Bronchial epithelial cell (primary cell): ENCODE measurements around the gene TRMT1L. TPM values are rescaled to one million over a fixed set of nuclear protein-coding genes. Genes with fewer than 3 reads are reported as not detected.

ENCODE experiments used
- DNase-seq: peaks from one replicate; pipeline ENCODE4 v3.0.0-alpha.2; 2010; ENCODE audit warnings: low read depth
- FAIRE-seq: peaks from 2 replicates; lab custom pipeline; 2011; peaks lifted over from hg19 to GRCh38; lab: Jason Lieb, UNC
- H3K27me3 ChIP-seq: 2 replicates; pipeline ENCODE4 v1.5.1; 2011; ENCODE audit warnings: low read length; ENCODE audit not compliant: control insufficient read depth, insufficient read depth
- H3K36me3 ChIP-seq: 2 replicates; pipeline ENCODE4 v1.5.1; 2011; ENCODE audit warnings: low read length; ENCODE audit not compliant: control insufficient read depth, insufficient read depth
- H3K4me3 ChIP-seq: 2 replicates; pipeline ENCODE4 v1.5.1; 2011; ENCODE audit warnings: mild to moderate bottlenecking, low read depth, low read length, control low read depth
- total RNA-seq: library from RNA; depleted of rRNA; stranded (reverse); fragments of >200 nt; gene quantifications from 2 replicates; pipeline ENCODE4 v1.2.1, GENCODE V29; 2014
- TF ChIP-seq, protein P1 (sequence below): IDR thresholded peaks from 2 replicates; pipeline ENCODE4 v1.5.1; 2011; ENCODE audit warnings: mild to moderate bottlenecking, moderate library complexity, low read length, control low read depth, inconsistent platforms; ENCODE audit not compliant: insufficient read depth, severe bottlenecking

Gene TRMT1L
- total RNA-seq, 1 donor from 2014 or later: 21.9 TPM

DNA sequence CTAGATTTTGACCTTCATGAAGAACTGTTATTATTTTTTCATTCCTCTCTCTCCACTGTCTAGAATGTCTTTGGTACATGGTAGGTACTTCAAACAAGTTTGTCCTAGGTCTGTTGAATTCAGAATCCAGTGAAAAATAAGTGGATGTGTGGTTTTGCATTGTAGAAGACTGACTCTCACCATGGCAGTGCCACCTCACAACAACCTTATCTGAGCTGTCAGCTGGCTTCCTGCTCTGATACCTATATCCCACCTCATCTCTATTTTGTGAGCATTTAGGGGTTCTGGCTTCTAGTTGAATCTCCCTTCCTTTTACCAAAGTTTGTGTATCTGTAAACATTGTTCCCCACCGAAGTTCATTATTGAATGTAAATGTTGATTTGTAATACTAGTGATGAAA is 9.4 kb upstream of the TRMT1L start:
- no peak overlapping the region for H3K4me3 ChIP-seq
- H3K36me3 ChIP-seq: no peaks in the 10 kb centered on the region
- no peak for DNase-seq
- TF ChIP-seq, protein P1, sequence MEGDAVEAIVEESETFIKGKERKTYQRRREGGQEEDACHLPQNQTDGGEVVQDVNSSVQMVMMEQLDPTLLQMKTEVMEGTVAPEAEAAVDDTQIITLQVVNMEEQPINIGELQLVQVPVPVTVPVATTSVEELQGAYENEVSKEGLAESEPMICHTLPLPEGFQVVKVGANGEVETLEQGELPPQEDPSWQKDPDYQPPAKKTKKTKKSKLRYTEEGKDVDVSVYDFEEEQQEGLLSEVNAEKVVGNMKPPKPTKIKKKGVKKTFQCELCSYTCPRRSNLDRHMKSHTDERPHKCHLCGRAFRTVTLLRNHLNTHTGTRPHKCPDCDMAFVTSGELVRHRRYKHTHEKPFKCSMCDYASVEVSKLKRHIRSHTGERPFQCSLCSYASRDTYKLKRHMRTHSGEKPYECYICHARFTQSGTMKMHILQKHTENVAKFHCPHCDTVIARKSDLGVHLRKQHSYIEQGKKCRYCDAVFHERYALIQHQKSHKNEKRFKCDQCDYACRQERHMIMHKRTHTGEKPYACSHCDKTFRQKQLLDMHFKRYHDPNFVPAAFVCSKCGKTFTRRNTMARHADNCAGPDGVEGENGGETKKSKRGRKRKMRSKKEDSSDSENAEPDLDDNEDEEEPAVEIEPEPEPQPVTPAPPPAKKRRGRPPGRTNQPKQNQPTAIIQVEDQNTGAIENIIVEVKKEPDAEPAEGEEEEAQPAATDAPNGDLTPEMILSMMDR: no peak
- FAIRE-seq: no peak
- H3K27me3 ChIP-seq: no peaks in the 10 kb centered on the region

DNA sequence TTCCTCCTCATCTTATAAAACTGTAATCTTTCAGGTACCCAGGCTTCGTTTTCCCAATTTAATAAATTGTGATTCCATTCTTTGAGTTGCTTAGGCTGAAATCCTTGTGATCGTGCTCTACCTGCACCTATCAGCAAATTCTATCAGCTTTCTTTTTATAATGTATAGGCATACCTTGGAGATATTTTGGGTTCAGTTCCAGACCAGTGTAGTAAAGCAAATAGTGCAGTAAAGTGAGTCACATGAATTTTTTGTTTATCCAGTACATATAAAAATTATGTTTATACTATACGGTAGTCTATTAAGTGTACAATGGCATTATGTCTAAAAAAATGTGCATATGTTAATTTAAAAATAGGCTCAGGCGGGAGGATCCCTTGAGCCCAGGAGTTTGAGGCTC is 5.7 kb upstream of the TRMT1L start:
- DNase-seq (no peak), FAIRE-seq (no peak)
- no peak overlapping the region for H3K4me3 ChIP-seq
- H3K27me3 ChIP-seq: no peaks in the 10 kb centered on the region
- no peaks in the 10 kb centered on the region for H3K36me3 ChIP-seq
- TF ChIP-seq, protein P1: no peak

DNA sequence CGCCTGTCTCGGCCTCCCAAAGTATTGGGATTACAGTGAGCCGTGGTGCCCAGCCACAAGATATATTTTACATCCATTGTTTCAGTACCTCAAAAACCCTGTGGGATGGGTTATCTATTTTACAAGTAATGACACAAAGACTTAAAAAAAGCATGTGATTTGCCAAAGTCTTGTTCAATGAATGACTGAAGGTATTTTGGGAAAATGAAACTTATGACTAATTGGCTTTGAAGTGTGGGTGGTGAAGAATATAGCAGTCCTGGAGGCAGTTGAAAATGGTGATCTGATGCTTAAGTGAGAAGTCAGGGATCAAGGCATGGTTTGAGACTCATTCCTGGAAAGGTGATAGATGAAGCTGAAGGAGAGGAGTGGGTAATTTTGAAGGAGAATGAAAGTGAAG is 3.2 kb upstream of the TRMT1L start:
- peak; percentile 47 for DNase-seq
- no peak overlapping the region for H3K4me3 ChIP-seq
- H3K36me3 ChIP-seq: no peaks in the 10 kb centered on the region
- FAIRE-seq: no peak
- H3K27me3 ChIP-seq: no peaks in the 10 kb centered on the region
- TF ChIP-seq, protein P1: no peak

DNA sequence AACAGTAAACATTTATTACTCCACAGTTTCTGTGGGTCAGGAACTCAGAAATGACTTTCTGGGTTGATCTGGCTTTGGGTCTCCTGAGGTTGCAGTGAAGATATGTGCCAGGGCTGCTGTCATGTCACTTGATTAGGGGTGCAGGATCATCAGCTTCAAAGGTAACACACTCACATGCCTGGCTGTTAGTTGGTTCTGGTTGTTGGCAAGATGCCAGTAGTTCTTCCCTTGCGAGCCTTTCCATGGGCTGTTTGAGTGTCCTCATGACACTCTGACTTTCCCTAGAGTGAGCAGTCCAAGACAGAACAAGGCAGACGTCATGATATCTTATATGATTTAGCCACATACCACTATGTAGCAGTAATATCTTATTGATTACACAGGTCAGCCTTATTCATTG is 2.0 kb upstream of the TRMT1L start:
- H3K4me3 ChIP-seq: no peak overlapping the region
- TF ChIP-seq, protein P1: no peak

DNA sequence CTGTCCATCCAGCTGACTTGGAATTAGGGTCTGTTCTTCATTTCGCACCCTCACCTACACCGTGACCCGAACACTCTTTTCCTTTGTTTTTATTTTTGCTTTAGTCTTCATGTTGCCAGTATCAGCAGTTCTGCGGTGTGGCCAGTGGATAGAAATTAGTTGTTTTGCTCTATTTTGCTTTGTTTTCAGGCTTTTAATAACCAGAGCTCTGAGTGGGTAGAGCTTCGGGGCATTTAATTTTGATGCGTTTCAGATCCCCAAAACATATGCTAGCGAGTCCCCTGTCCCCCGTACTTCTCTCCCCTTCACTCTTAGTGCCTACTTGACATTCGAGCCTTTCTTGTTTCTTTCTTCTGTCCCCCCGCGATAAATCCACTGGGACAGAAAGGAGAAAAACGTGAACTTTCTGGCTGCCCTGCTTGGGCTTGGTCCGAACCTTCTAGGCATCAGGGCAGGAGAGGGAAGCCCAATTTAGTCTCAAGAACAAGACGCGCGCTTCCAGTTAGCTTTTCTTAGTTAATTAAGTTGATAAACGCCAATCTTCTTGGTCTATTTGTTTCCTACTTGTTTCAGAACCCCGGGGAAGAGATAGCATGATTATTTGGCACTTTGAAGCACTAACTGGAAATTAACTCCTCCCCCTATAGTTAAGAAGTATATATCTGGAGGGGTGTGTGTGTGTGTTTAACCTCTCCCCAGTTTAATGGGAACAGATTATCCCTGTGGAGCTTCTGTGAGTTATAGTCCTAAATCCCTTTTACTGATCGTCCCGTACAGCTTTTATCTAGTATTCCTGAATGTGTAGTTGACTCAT is 1.1 kb upstream of the TRMT1L start:
- DNase-seq: peak; percentile 30
- Histone ChIP-seq H3K4me3 (peak overlapping the region; percentile 58), H3K27me3 (no peaks in the 10 kb centered on the region), H3K36me3 (no peaks in the 10 kb centered on the region)
- FAIRE-seq: no peak
- TF ChIP-seq, protein P1: no peak

More for the DNA sequence above, 2.0 kb upstream of the TRMT1L start:
- DNase-seq (no peak), FAIRE-seq (no peak)
- Histone ChIP-seq H3K36me3 (no peaks in the 10 kb centered on the region), H3K27me3 (no peaks in the 10 kb centered on the region)
